GM18858 (cell line): Measurements from ENCODE around the gene TP53TG3D.
"Not testable (repeated sequence)": the region's sequence is repeated elsewhere in the genome, so short reads cannot be mapped to it uniquely, and the experiment has no call there.

ENCODE experiments used
- ATAC-seq: cut with Tn5 transposase; IDR thresholded peaks from one replicate; pipeline ENCODE4 v1.9.1; 2021; ENCODE audit not compliant: unreplicated experiment

TP53TG3D gene

GRCh38 chr16:32252986-32253385, at the start of gene TP53TG3D:
Gene TP53TG3D, plus strand, starts transcription at chr16:32253286. Its CDS starts 68 bp downstream, at chr16:32253354.
- ATAC-seq: not testable (repeated sequence)

GRCh38 chr16:32253507-32253906, 421 bp downstream of the TP53TG3D start:
- not testable (repeated sequence) for ATAC-seq

GRCh38 chr16:32261526-32261925, 8.4 kb downstream of the TP53TG3D start:
- ATAC-seq: not testable (repeated sequence)

- not testable (repeated sequence) for ATAC-seq
Measured at GRCh38 chr16:32263552-32263951, 10.5 kb downstream of the TP53TG3D start.

- not testable (repeated sequence) for ATAC-seq
Measured at GRCh38 chr16:32281910-32282309, 28.8 kb downstream of the TP53TG3D start.

GRCh38 chr16:32283024-32283423, 29.9 kb downstream of the TP53TG3D start:
- not testable (repeated sequence) for ATAC-seq

- ATAC-seq: not testable (repeated sequence)
Measured at GRCh38 chr16:32283917-32284495, 30.9 kb downstream of the TP53TG3D start.

- not testable (repeated sequence) for ATAC-seq
Measured at GRCh38 chr16:32284800-32285796, 32.0 kb downstream of the TP53TG3D start.

- ATAC-seq: not testable (repeated sequence)
Measured at GRCh38 chr16:32286193-32286592, 33.1 kb downstream of the TP53TG3D start.

GRCh38 chr16:32287743-32288142, 34.7 kb downstream of the TP53TG3D start:
- not testable (repeated sequence) for ATAC-seq

- ATAC-seq: not testable (repeated sequence)
Measured at GRCh38 chr16:32289197-32289596, 36.1 kb downstream of the TP53TG3D start.

GRCh38 chr16:32302776-32303175, 49.7 kb downstream of the TP53TG3D start:
- not testable (repeated sequence) for ATAC-seq
